ENCODE measurements around the gene GATA6. TPM values are rescaled to one million over a fixed set of nuclear protein-coding genes. Genes with fewer than 3 reads are reported as not detected.

GATA6 gene
- total RNA-seq, 1 experiment from 2014 or later: not detected

DNA sequence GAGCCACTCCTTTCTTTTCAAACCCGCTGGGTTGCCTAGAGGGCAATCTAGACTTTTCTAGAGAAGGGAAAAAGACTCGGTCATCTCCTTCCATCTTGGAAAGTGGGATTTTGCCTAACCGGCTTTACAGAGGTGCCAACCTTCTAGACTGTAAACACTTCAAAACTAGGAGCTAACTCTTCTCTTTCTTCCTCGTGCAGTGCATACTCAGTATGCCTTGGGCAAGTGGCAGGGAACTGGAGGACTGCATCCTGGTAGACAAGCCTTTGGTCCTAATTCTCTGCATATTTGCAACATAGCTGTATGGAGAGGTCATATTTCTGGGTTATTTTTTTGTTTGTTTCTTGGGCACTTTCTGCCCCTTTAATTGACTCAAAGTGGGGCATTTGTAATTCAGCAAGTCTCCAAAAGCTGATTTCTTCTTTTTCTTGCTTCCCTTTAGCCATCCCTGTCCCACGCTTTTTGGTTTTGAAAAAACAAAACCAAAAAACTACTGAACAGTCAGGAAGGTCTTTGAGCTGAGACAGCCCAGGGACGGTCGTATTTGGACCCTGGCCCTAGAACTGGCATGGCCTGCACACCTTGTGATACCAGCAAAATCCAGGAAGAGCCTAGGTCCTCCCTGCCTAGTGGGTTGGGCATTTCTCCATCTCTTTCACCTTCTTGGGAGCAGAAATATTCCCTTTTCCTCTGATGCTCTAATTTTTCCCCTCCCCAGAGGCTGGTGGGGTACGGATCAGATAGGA, 5.8 kb upstream of the GATA6 start:
- H3K9ac ChIP-seq (ENCODE audit: low read length): no peak overlapping the region
- H3K27me3 ChIP-seq (ENCODE audit: low read length): no peaks in the 10 kb centered on the region

DNA sequence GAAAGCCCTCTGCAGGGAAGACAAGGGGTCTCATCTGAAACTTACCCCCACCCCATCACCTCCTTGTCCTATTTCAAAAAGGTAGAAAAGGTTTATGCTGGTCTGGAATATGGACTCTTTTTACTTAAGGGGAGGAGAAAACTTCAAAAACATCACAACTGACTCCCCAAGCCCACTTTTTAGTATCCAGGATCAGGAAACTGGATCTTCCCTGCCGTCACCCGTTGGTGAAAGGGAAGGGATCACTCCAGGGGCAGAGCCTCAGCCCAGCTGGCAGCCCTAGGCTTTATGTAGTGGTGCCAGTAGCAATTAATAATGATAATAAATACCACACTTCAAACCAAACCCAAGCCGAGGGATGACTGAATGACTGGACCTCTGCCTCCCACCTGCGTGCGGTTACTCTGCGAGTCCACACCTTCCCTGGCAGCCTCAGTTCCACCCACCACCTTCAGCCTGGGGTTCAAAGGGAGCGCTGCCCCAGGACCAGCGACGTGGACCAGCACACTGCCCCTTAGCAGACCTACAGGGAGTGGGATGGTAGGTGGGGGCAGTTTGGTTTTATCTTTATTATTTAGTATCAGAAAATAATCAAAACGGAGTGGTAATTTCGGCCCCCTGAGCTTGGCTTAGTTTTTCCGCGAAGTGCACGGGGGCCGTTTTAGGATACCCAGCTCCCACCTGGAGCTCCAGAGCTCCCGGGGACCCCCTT, 4.9 kb upstream of the GATA6 start:
- Histone ChIP-seq H3K36me3 (ENCODE audit: insufficient read depth, low read length) (no peaks in the 10 kb centered on the region), H3K79me2 (ENCODE audit: low read length) (no peaks in the 10 kb centered on the region), H3K9me3 (ENCODE audit: low read length) (no peaks in the 10 kb centered on the region), H3K4me2 (ENCODE audit: low read depth, low read length, poor library complexity, severe bottlenecking) (no peak overlapping the region), H2AFZ (ENCODE audit: low read length) (no peak overlapping the region), H3K9me2 (replicated peaks; ENCODE audit: insufficient read depth, low read length) (no peaks in the 10 kb centered on the region), H3K27ac (ENCODE audit: low read length) (no peak overlapping the region), H3K27me3 (ENCODE audit: low read length) (no peaks in the 10 kb centered on the region), H3K9ac (ENCODE audit: low read length) (no peak overlapping the region), H3K4me3 (ENCODE audit: low read length) (no peak overlapping the region), H4K20me1 (ENCODE audit: insufficient read depth, low read depth, low read length) (no peaks in the 10 kb centered on the region), H3K4me1 (ENCODE audit: low read length) (no peaks in the 10 kb centered on the region)
- DNase-seq: no peak

More for the DNA sequence above, 5.8 kb upstream of the GATA6 start:
- Histone ChIP-seq H3K79me2 (ENCODE audit: low read length) (no peaks in the 10 kb centered on the region), H3K36me3 (ENCODE audit: insufficient read depth, low read length) (no peaks in the 10 kb centered on the region), H3K4me2 (ENCODE audit: low read depth, low read length, poor library complexity, severe bottlenecking) (no peak overlapping the region), H4K20me1 (ENCODE audit: insufficient read depth, low read depth, low read length) (no peaks in the 10 kb centered on the region), H2AFZ (ENCODE audit: low read length) (no peak overlapping the region), H3K4me1 (ENCODE audit: low read length) (no peaks in the 10 kb centered on the region), H3K27ac (ENCODE audit: low read length) (no peak overlapping the region), H3K9me2 (replicated peaks; ENCODE audit: insufficient read depth, low read length) (no peaks in the 10 kb centered on the region), H3K4me3 (ENCODE audit: low read length) (no peak overlapping the region), H3K9me3 (ENCODE audit: low read length) (no peaks in the 10 kb centered on the region)
- no peak for DNase-seq

DNA sequence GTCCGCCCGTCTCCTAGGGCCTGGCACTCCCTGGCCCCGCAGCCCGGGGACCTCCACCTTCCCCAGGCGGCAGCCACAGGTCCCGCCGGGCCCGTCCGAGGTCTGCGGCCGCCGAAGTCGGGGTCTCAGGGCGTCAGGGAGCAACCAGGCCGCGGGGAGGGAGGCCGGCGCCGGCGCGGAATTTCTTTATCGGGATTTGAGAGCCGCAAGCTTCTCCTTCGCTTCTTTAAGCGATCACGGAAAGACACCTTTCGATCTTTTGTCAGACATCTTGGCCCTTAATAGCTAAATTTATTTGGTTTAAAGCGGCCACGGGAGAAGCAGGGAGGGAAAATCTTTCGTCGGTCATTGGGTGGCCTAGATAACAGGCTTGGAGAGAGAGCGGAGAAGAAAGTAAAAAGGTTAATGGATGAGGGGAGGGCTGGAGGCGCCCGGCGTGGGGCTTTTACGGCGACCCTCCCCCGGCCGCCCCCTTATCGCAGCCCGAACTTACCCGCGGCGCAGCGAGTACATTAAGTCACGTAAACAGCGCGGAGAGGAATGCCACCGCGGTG, 4.3 kb upstream of the GATA6 start:
- H3K27ac ChIP-seq (ENCODE audit: low read length): no peak overlapping the region
- H3K36me3 ChIP-seq (ENCODE audit: insufficient read depth, low read length): no peaks in the 10 kb centered on the region
- no peaks in the 10 kb centered on the region for H3K27me3 ChIP-seq (ENCODE audit: low read length)
- no peaks in the 10 kb centered on the region for H3K9me3 ChIP-seq (ENCODE audit: low read length)
- no peaks in the 10 kb centered on the region for H4K20me1 ChIP-seq (ENCODE audit: insufficient read depth, low read depth, low read length)
- no peaks in the 10 kb centered on the region for H3K4me1 ChIP-seq (ENCODE audit: low read length)
- H3K4me3 ChIP-seq (ENCODE audit: low read length): no peak overlapping the region
- no peak overlapping the region for H3K4me2 ChIP-seq (ENCODE audit: low read depth, low read length, poor library complexity, severe bottlenecking)
- H3K9ac ChIP-seq (ENCODE audit: low read length): no peak overlapping the region
- H2AFZ ChIP-seq (ENCODE audit: low read length): no peak overlapping the region
- H3K9me2 ChIP-seq (replicated peaks; ENCODE audit: insufficient read depth, low read length): no peaks in the 10 kb centered on the region
- no peaks in the 10 kb centered on the region for H3K79me2 ChIP-seq (ENCODE audit: low read length)
- no peak for DNase-seq

DNA sequence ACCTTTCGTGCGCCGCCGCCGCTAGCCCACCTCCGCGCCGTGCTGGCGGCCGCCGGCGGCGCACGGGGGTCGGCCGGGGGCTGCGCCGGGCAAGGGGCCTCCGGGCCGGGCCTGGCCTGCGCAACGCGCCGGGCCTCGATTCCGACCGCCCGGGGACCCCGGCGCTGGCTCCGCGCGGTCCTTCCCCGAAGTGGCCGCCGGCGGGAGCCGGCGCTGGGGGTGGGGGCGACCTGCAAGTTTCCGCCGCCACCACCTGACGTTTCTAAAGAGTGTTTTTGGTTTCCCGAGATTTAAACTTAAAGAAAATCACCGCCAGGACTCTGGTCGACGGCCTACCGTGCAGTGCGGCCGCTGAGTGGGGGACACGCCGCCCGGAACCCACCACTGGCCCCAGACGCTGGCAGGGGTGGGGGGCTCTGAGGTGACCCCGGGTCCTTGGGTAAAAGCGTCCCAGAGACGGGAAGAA, 3.8 kb upstream of the GATA6 start:
- DNase-seq: no peak
- Histone ChIP-seq H3K9me3 (ENCODE audit: low read length) (no peaks in the 10 kb centered on the region), H4K20me1 (ENCODE audit: insufficient read depth, low read depth, low read length) (no peaks in the 10 kb centered on the region), H3K4me2 (ENCODE audit: low read depth, low read length, poor library complexity, severe bottlenecking) (no peak overlapping the region), H3K27me3 (ENCODE audit: low read length) (no peaks in the 10 kb centered on the region), H3K4me1 (ENCODE audit: low read length) (no peaks in the 10 kb centered on the region), H2AFZ (ENCODE audit: low read length) (no peak overlapping the region), H3K9ac (ENCODE audit: low read length) (no peak overlapping the region), H3K4me3 (ENCODE audit: low read length) (no peak overlapping the region), H3K9me2 (replicated peaks; ENCODE audit: insufficient read depth, low read length) (no peaks in the 10 kb centered on the region), H3K36me3 (ENCODE audit: insufficient read depth, low read length) (no peaks in the 10 kb centered on the region), H3K79me2 (ENCODE audit: low read length) (no peaks in the 10 kb centered on the region), H3K27ac (ENCODE audit: low read length) (no peak overlapping the region)

DNA sequence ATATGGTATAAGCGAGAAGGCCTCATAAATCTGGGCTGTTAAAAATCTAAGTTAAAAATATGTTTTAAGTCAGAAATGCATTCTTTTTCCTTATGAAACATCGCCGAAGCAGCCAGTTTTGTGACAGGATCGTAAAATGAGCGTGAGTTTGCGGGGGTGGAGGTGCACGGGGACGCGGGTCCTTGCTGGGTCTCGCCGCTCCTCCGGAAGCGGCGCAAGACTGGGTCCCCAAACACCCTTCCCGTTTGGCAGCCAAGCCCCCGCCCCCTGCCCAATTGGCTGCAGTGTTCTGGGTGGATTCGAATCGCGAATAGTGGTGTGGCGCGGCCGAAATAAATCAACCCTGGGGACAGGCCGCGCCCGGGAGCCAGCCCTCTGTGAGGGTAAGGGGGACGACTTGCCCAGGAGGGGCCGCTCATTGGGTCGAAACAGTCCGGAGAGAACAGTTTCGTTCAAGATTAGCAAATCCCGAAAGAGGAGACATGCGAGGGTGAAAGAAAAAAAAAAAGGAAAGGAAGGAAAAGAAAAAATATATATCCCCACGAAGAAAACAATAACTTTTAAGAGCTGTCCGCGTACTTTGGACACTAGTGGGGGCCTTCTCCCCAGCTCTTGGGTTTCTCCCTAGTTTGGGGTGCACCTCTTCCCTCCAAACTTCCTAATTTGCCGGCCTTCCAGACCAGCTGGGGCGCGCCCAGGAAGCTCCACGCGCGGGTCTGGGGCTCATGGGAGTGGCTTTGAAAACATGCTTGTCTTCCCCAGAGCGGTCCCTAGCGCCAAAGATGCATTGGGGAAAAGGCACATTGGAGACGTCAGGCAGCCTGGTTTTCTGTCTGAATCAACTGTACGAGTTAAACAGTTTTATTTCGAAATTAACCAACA, 3.1 kb upstream of the GATA6 start:
- H3K4me1 ChIP-seq (ENCODE audit: low read length): no peaks in the 10 kb centered on the region
- no peak overlapping the region for H3K4me2 ChIP-seq (ENCODE audit: low read depth, low read length, poor library complexity, severe bottlenecking)
- no peaks in the 10 kb centered on the region for H3K27me3 ChIP-seq (ENCODE audit: low read length)

DNA sequence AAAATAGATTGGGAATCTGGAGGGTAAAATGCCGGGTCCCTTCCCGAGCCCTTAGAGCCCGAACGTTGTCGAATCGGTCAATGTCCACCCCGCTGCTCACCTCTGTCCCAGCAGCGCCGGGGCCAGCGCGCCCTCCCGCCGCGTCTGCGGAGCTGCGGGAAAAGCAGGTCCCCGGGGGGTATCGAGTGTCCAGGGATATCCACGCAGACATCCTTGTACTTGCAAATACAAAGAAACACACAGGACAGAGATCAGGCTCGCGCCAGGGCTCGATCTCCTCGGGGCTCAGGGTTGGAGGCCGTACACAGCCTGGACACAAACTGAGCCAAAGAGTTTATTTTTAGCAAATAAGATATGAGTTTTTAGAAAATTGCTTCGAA, 2.3 kb upstream of the GATA6 start:
- H3K9me3 ChIP-seq (ENCODE audit: low read length): no peaks in the 10 kb centered on the region
- H3K27ac ChIP-seq (ENCODE audit: low read length): no peak overlapping the region
- no peak overlapping the region for H3K4me3 ChIP-seq (ENCODE audit: low read length)
- H4K20me1 ChIP-seq (ENCODE audit: insufficient read depth, low read depth, low read length): no peaks in the 10 kb centered on the region
- no peaks in the 10 kb centered on the region for H3K9me2 ChIP-seq (replicated peaks; ENCODE audit: insufficient read depth, low read length)
- no peak for DNase-seq
- no peaks in the 10 kb centered on the region for H3K27me3 ChIP-seq (ENCODE audit: low read length)
- H3K36me3 ChIP-seq (ENCODE audit: insufficient read depth, low read length): no peaks in the 10 kb centered on the region
- H3K79me2 ChIP-seq (ENCODE audit: low read length): no peaks in the 10 kb centered on the region
- no peak overlapping the region for H2AFZ ChIP-seq (ENCODE audit: low read length)
- H3K9ac ChIP-seq (ENCODE audit: low read length): no peak overlapping the region
- H3K4me2 ChIP-seq (ENCODE audit: low read depth, low read length, poor library complexity, severe bottlenecking): no peak overlapping the region
- no peaks in the 10 kb centered on the region for H3K4me1 ChIP-seq (ENCODE audit: low read length)

More for the DNA sequence above, 3.1 kb upstream of the GATA6 start:
- H3K9ac ChIP-seq (ENCODE audit: low read length): no peak overlapping the region
- DNase-seq: no peak
- H3K27ac ChIP-seq (ENCODE audit: low read length): no peak overlapping the region
- H3K9me2 ChIP-seq (replicated peaks; ENCODE audit: insufficient read depth, low read length): no peaks in the 10 kb centered on the region
- no peaks in the 10 kb centered on the region for H3K79me2 ChIP-seq (ENCODE audit: low read length)
- H3K9me3 ChIP-seq (ENCODE audit: low read length): no peaks in the 10 kb centered on the region
- no peak overlapping the region for H2AFZ ChIP-seq (ENCODE audit: low read length)
- H3K36me3 ChIP-seq (ENCODE audit: insufficient read depth, low read length): no peaks in the 10 kb centered on the region
- H4K20me1 ChIP-seq (ENCODE audit: insufficient read depth, low read depth, low read length): no peaks in the 10 kb centered on the region
- no peak overlapping the region for H3K4me3 ChIP-seq (ENCODE audit: low read length)

DNA sequence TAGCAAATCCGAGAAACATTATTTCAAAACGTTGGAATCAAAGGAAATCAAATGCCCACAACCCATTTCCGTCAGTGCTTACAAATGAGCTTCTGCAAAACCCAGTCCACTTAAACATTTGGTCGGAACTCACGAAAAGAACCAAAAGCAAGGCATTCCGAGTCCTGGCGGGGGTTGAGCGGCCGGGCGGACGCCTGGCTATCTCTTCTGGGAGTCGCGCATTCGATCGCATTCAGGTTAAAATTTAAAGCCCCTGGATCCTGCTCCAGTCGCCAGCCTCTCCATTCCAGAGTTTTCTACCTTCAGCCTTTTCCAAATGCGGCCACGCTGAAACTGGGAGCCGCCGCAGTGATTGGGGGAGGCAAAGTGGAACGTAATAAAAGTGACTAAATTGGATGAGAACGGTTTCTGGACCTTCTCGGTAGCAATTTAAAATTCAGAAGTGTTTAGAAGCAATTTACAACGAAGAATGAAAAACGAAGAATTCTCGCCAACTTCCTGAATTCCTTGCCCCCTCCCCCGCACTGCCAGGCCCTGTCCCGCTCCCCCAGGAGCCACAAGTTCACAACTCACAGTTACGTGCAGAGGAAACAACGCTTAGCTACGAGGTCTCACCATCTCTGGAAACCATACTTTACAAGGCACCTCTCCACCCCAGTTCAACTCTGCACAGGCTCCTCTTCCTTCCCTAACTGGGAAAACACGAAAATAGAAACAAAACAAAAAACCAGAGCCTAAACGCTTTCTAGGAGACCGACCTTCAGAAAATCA, 1.7 kb upstream of the GATA6 start:
- no peak for DNase-seq
- Histone ChIP-seq H3K79me2 (ENCODE audit: low read length) (no peaks in the 10 kb centered on the region), H3K4me2 (ENCODE audit: low read depth, low read length, poor library complexity, severe bottlenecking) (no peak overlapping the region), H3K9me2 (replicated peaks; ENCODE audit: insufficient read depth, low read length) (no peaks in the 10 kb centered on the region), H3K4me1 (ENCODE audit: low read length) (no peaks in the 10 kb centered on the region), H3K4me3 (ENCODE audit: low read length) (no peak overlapping the region), H3K36me3 (ENCODE audit: insufficient read depth, low read length) (no peaks in the 10 kb centered on the region), H3K27ac (ENCODE audit: low read length) (no peak overlapping the region), H4K20me1 (ENCODE audit: insufficient read depth, low read depth, low read length) (no peaks in the 10 kb centered on the region), H3K27me3 (ENCODE audit: low read length) (no peaks in the 10 kb centered on the region), H3K9ac (ENCODE audit: low read length) (no peak overlapping the region), H2AFZ (ENCODE audit: low read length) (no peak overlapping the region), H3K9me3 (ENCODE audit: low read length) (no peaks in the 10 kb centered on the region)
